Measurements from ENCODE around the gene TMEFF1.

TMEFF1 gene

DNA sequence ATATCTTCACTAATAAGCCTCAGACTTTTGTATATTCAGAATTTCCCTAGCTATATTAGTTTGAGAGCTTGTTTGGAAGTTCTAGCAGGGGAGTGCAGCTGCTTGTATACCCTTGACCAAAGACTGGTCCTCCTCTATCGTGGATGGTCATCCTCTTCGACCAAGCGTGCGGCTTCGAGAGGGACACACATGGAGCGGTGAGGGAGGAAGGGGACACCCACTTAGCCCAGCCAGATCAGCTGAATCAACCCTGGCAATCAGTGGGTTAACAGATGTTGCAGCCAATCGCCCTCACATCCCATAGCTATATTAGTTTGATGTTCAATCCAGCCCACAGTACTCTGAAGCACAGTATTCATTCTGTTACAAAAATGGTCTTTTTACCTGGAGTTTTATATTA, 108.1 kb downstream of the TMEFF1 start:
- TF ChIP-seq, protein P1, sequence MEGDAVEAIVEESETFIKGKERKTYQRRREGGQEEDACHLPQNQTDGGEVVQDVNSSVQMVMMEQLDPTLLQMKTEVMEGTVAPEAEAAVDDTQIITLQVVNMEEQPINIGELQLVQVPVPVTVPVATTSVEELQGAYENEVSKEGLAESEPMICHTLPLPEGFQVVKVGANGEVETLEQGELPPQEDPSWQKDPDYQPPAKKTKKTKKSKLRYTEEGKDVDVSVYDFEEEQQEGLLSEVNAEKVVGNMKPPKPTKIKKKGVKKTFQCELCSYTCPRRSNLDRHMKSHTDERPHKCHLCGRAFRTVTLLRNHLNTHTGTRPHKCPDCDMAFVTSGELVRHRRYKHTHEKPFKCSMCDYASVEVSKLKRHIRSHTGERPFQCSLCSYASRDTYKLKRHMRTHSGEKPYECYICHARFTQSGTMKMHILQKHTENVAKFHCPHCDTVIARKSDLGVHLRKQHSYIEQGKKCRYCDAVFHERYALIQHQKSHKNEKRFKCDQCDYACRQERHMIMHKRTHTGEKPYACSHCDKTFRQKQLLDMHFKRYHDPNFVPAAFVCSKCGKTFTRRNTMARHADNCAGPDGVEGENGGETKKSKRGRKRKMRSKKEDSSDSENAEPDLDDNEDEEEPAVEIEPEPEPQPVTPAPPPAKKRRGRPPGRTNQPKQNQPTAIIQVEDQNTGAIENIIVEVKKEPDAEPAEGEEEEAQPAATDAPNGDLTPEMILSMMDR (IDR thresholded peaks at IDR 0.05; ENCODE audit: poor library complexity, severe bottlenecking) = no peak
- no peaks in the 10 kb centered on the region for H3K36me3 ChIP-seq (ENCODE audit: low read depth)
- no peak overlapping the region for H3K4me3 ChIP-seq (ENCODE audit: severe bottlenecking)
- no peak overlapping the region for H3K27ac ChIP-seq (ENCODE audit: poor library complexity, severe bottlenecking)
- H3K9me3 ChIP-seq (ENCODE audit: severe bottlenecking) = no peaks in the 10 kb centered on the region
- H3K27me3 ChIP-seq (ENCODE audit: insufficient read depth, poor library complexity, severe bottlenecking) = no peaks in the 10 kb centered on the region
- DNase-seq (ENCODE audit: low spot score) (no peak), ATAC-seq (ENCODE audit: low read depth) (no peak)
- H3K4me1 ChIP-seq (ENCODE audit: insufficient read depth, poor library complexity, severe bottlenecking) = no peaks in the 10 kb centered on the region

DNA sequence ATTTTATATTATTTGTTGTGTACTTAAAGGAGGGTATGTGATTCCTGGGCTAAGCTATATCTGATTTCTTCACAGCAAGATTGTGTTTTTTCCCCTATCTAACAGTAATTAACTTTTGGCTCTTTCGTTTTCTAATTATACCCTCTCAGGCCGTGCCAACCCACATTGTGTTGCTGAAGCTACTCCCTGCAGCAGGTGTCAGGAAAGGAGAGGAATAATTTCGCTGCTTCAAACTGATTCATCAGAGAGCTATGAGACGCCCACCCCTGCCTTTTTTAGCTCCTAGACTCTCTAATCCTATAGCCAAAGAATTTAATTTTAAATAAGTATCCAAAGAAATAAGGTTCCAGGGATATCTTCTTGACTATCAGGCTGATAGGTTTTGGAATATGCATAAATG, 108.7 kb downstream of the TMEFF1 start:
- no peak for ATAC-seq (ENCODE audit: low read depth)
- Histone ChIP-seq H3K27me3 (ENCODE audit: insufficient read depth, poor library complexity, severe bottlenecking) (no peaks in the 10 kb centered on the region), H3K4me1 (ENCODE audit: insufficient read depth, poor library complexity, severe bottlenecking) (no peaks in the 10 kb centered on the region), H3K36me3 (ENCODE audit: low read depth) (no peaks in the 10 kb centered on the region), H3K4me3 (ENCODE audit: severe bottlenecking) (no peak overlapping the region), H3K27ac (ENCODE audit: poor library complexity, severe bottlenecking) (no peak overlapping the region), H3K9me3 (ENCODE audit: severe bottlenecking) (no peaks in the 10 kb centered on the region)
- DNase-seq (ENCODE audit: low spot score) = no peak
- TF ChIP-seq, protein P1 (IDR thresholded peaks at IDR 0.05; ENCODE audit: poor library complexity, severe bottlenecking) = no peak

DNA sequence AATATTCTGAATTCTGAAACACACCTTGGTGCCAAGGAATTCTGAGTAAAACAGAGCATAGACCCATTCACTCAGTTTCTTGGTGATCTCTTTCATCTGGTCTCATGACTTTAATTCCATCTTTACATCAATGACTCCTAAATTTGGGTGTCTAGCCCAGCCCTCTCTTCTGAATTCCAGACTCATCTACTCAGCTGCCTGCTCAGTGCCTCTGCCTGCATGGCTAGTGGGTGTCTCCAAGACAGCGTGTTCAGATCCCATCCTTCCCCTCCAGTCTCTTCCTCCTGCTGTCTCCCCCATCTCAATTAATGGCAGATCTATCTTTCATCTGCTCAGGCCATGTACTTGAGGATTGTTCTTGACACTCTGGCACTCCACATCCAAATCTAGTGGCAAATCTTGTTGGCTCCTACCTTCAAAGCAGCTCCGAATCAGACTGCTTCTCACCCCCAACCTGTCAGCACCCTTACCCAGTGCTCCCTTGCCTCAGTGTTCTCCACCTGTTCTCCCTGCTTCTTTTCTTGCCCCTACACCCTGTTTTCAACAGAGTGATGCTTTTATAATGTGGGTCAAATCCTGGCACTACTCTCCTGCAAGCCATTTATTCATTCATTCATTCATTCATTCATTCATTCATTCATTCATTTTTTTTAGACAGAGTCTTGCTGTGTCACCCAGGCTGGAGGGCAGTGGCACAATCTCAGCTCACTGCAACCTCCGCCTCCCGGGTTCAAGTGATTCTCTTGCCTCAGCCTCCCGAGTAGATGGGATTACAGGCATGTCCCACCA, 110.3 kb downstream of the TMEFF1 start:
- Histone ChIP-seq H3K27me3 (ENCODE audit: insufficient read depth, poor library complexity, severe bottlenecking) (no peaks in the 10 kb centered on the region), H3K4me3 (ENCODE audit: severe bottlenecking) (no peak overlapping the region), H3K4me1 (ENCODE audit: insufficient read depth, poor library complexity, severe bottlenecking) (no peaks in the 10 kb centered on the region), H3K9me3 (ENCODE audit: severe bottlenecking) (no peaks in the 10 kb centered on the region), H3K27ac (ENCODE audit: poor library complexity, severe bottlenecking) (no peak overlapping the region), H3K36me3 (ENCODE audit: low read depth) (no peaks in the 10 kb centered on the region)
- no peak for ATAC-seq (ENCODE audit: low read depth)
- DNase-seq (ENCODE audit: low spot score) = no peak
- TF ChIP-seq, protein P1 (IDR thresholded peaks at IDR 0.05; ENCODE audit: poor library complexity, severe bottlenecking) = no peak

DNA sequence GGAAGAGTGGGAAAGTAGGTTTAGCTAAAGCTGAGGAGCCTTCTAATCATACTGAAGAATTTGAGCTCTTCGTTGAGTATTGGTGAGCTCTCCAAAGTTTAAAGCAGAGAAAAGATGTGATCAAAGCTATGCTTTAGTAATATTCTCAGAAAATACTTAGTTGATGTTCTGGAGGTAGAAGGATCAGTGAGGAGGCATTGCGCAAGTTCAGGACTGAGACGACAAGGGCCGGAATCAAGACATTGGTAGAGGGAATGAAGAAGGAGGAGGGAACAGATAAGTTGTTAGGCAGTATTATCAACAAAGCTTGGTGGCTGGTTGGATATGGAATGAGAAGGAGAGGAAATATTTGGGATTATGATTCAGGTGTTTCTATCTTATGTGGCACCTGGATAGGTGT, 112.0 kb downstream of the TMEFF1 start:
- Histone ChIP-seq H3K4me3 (ENCODE audit: severe bottlenecking) (no peak overlapping the region), H3K9me3 (ENCODE audit: severe bottlenecking) (no peaks in the 10 kb centered on the region), H3K27ac (ENCODE audit: poor library complexity, severe bottlenecking) (no peak overlapping the region), H3K4me1 (ENCODE audit: insufficient read depth, poor library complexity, severe bottlenecking) (no peaks in the 10 kb centered on the region), H3K27me3 (ENCODE audit: insufficient read depth, poor library complexity, severe bottlenecking) (no peaks in the 10 kb centered on the region), H3K36me3 (ENCODE audit: low read depth) (no peaks in the 10 kb centered on the region)
- ATAC-seq (ENCODE audit: low read depth) (no peak), DNase-seq (ENCODE audit: low spot score) (no peak)
- TF ChIP-seq, protein P1 (IDR thresholded peaks at IDR 0.05; ENCODE audit: poor library complexity, severe bottlenecking) = no peak

DNA sequence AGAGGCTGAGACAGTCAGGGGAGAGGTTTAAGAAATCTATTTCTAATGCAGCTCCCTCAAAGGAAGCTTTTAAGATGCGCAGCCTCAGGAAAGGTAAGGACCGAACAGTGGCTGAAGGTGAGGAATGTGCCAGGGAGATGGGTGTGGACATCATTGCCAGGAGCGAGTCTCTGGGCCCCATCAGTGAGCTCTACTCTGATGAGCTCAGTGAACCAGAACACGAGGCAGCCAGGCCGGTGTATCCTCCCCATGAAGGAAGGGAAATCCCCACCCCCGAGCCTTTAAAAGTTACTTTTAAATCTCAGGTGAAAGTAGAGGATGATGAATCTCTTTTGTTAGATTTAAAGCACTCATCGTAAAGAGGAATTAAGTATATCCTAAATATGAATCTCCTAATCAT, 113.1 kb downstream of the TMEFF1 start:
- TF ChIP-seq, protein P1 (IDR thresholded peaks at IDR 0.05; ENCODE audit: poor library complexity, severe bottlenecking) = no peak
- Histone ChIP-seq H3K27me3 (ENCODE audit: insufficient read depth, poor library complexity, severe bottlenecking) (no peaks in the 10 kb centered on the region), H3K36me3 (ENCODE audit: low read depth) (no peaks in the 10 kb centered on the region), H3K27ac (ENCODE audit: poor library complexity, severe bottlenecking) (no peak overlapping the region), H3K9me3 (ENCODE audit: severe bottlenecking) (no peaks in the 10 kb centered on the region), H3K4me3 (ENCODE audit: severe bottlenecking) (no peak overlapping the region), H3K4me1 (ENCODE audit: insufficient read depth, poor library complexity, severe bottlenecking) (no peaks in the 10 kb centered on the region)
- DNase-seq (ENCODE audit: low spot score) (no peak), ATAC-seq (ENCODE audit: low read depth) (no peak)

Data from RWPE2 (cell line).